Brain microvascular endothelial cell (primary cell): ENCODE data around the gene CCDC6.
"Not testable (repeated sequence)": the region's sequence is repeated elsewhere in the genome, so short reads cannot be mapped to it uniquely, and the experiment has no call there.

Experiments used
- DNase-seq: peaks from one replicate; pipeline ENCODE4 v3.0.0-alpha.2; 2020
- H3K27ac ChIP-seq: fragments of 250-450 bp; sonication (Bioruptor Pico); 2 replicates; pipeline ENCODE4 v1.5.1; 2020; ENCODE audit warnings: mild to moderate bottlenecking, moderate library complexity
- H3K27me3 ChIP-seq: fragments of 250-450 bp; sonication (Bioruptor Pico); replicated peaks from 2 replicates; pipeline ENCODE4 v1.5.1; 2020; ENCODE audit warnings: mild to moderate bottlenecking
- H3K36me3 ChIP-seq: fragments of 250-450 bp; sonication (Bioruptor Pico); replicated peaks from 2 replicates; pipeline ENCODE4 v1.5.1; 2020; ENCODE audit warnings: mild to moderate bottlenecking
- H3K4me3 ChIP-seq: 2 replicates; pipeline ENCODE4 v1.5.1; 2011; ENCODE audit warnings: low read depth, mild to moderate bottlenecking, control low read depth, low read length, moderate library complexity
- in situ Hi-C: cut with HindIII; loops from 2 replicates; pipeline ENCODE4 v1.10.0; 2017; ENCODE audit warnings: low sequenced_read_pairs, low pct_ligation_motif_present
- TF ChIP-seq, protein P1 (sequence below): IDR thresholded peaks from 2 replicates; pipeline ENCODE4 v1.5.1; 2011; ENCODE audit warnings: low read depth, mild to moderate bottlenecking, moderate library complexity, low read length, control low read depth, inconsistent platforms; ENCODE audit errors: missing control alignments

CCDC6 gene

DNA sequence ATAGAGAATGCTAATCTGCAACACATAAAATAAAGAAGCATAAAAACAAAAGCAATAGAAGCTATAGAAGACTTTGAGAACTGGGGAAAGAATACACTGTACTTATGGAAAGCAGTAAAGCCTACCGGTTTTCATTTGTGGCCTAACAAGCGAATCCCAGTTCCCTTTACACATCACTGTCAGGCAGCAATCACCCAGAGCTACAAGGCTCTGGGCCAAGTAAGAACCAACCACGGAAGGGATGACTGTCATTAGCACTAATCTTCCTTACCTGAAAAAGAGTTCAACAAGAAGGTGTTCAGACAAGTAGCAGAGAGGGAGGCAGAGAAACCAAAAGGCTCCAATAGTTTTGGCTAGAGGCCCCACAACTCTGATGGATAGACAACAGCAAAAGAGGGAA, 15.0 kb downstream of the CCDC6 start:
- H3K36me3 ChIP-seq = no peaks in the 10 kb centered on the region
- TF ChIP-seq, protein P1, sequence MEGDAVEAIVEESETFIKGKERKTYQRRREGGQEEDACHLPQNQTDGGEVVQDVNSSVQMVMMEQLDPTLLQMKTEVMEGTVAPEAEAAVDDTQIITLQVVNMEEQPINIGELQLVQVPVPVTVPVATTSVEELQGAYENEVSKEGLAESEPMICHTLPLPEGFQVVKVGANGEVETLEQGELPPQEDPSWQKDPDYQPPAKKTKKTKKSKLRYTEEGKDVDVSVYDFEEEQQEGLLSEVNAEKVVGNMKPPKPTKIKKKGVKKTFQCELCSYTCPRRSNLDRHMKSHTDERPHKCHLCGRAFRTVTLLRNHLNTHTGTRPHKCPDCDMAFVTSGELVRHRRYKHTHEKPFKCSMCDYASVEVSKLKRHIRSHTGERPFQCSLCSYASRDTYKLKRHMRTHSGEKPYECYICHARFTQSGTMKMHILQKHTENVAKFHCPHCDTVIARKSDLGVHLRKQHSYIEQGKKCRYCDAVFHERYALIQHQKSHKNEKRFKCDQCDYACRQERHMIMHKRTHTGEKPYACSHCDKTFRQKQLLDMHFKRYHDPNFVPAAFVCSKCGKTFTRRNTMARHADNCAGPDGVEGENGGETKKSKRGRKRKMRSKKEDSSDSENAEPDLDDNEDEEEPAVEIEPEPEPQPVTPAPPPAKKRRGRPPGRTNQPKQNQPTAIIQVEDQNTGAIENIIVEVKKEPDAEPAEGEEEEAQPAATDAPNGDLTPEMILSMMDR = no peak
- H3K27ac ChIP-seq = no peak overlapping the region
- DNase-seq = no peak
- no peak overlapping the region for H3K4me3 ChIP-seq
- no peaks in the 10 kb centered on the region for H3K27me3 ChIP-seq
- in situ Hi-C loops = no loop called here

DNA sequence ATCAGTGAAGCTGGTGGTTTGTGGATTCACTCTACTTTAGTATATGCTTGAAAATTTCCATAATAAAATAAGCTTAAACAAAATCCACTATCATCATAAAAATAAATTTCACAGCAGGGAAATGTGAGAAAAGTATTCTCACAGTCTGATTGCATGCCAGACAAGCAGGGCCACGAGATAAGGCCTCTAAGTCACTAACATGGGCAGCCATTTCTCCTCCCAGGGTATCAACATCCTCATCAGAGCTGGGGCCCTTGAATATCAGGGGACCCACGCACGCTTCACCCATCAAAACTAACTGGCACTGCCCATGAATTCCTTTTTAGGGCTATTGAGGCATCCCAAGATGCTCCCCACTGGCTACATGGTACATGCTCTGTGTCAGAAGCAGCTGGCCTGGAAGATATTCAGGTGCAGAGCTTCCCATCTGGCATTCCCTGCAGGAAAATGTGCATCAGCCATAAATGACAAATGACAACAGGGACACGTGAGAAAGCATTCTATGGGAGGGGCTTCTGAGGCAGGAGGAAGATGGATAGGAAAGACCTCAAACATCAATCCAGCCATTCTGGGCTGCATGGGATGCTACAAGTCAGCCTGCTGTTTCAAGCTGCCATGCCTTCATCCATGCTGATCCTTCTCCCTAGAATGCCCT, 17.4 kb downstream of the CCDC6 start:
- DNase-seq = no peak
- in situ Hi-C loops = no loop called here
- H3K36me3 ChIP-seq = no peaks in the 10 kb centered on the region
- no peaks in the 10 kb centered on the region for H3K27me3 ChIP-seq
- TF ChIP-seq, protein P1 = no peak
- no peak overlapping the region for H3K27ac ChIP-seq
- H3K4me3 ChIP-seq = no peak overlapping the region

GRCh38 chr10:59887972-59888640, 18.2 kb downstream of the CCDC6 start:
- TF ChIP-seq, protein P1 = no peak
- no peaks in the 10 kb centered on the region for H3K36me3 ChIP-seq
- H3K4me3 ChIP-seq = no peak overlapping the region
- no peak overlapping the region for H3K27ac ChIP-seq
- H3K27me3 ChIP-seq = no peaks in the 10 kb centered on the region
- no peak for DNase-seq
- in situ Hi-C loops = no loop called here

GRCh38 chr10:59887006-59887405, 19.4 kb downstream of the CCDC6 start:
- Histone ChIP-seq H3K27me3 (no peaks in the 10 kb centered on the region), H3K27ac (no peak overlapping the region), H3K36me3 (no peaks in the 10 kb centered on the region), H3K4me3 (no peak overlapping the region)
- TF ChIP-seq, protein P1 = no peak
- no peak for DNase-seq
- in situ Hi-C loops = no loop called here

DNA sequence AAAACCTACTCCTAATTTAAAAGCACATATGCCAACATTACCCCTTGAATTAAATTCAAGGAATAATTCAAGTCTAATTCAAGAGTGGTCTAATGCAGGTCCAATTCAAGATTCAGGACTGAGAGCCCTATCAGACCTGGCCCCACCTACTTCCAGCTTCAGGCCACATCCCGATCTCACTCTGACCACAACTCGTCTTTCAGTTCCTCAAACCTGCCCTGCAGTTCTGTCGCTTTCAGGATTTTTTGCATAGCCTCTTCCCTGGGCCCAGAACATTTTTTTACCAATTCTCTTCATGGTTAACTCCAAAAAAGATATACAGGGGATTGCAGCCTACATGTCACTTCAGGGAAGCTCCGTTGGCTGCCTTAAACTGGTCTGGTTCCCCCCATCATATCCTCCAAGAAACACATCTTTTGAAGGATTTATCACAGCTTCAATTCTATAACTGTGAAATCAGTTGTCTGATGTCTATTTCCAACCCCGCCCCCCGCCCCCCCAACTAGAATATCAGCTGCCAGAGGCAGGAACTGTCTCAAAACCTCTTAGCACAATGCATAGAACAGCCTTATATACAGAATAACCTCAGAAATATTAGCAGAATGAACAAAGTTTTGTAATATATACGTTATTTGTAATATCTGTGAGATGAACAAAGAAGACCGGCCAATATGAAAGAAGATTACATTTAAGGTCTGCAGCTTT, 20.8 kb downstream of the CCDC6 start:
- no peaks in the 10 kb centered on the region for H3K36me3 ChIP-seq
- H3K27me3 ChIP-seq = no peaks in the 10 kb centered on the region
- DNase-seq = no peak
- no peak overlapping the region for H3K4me3 ChIP-seq
- TF ChIP-seq, protein P1 = no peak
- in situ Hi-C loops = no loop called here
- H3K27ac ChIP-seq = no peak overlapping the region

DNA sequence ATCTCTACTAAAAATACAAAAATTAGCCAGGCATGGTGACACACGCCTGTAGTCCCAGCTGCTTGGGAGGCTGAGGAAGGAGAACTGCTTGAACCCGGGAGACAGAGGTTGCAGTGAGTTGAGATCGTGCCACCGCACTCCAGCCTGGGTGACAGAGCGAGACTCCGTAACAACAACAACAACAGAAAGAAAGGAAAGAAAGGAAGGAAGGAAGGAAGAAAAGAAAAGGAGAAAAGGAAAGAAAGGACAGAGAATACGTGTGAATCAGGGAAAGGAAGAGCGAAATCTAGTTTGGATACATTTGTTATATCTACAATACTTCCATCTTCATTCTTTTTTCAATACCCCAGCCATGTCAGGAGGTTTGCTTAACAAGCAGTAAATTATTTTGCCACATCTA, 21.5 kb downstream of the CCDC6 start:
- H3K4me3 ChIP-seq, in situ Hi-C loops, DNase-seq, H3K27me3 ChIP-seq, H3K27ac ChIP-seq, H3K36me3 ChIP-seq: not testable (repeated sequence)
